Mesangial cell (primary cell): ENCODE measurements around the gene UFSP1. TPM values are rescaled to one million over a fixed set of nuclear protein-coding genes. Genes with fewer than 3 reads are reported as not detected.

Experiments used
- total RNA-seq: library from RNA; depleted of rRNA; stranded (reverse); fragments of >200 nt; gene quantifications from 2 replicates; pipeline ENCODE4 v1.2.3, GENCODE V29; 2015

UFSP1 gene
- 5.4 and 11.4 TPM in 2 replicates for total RNA-seq

DNA sequence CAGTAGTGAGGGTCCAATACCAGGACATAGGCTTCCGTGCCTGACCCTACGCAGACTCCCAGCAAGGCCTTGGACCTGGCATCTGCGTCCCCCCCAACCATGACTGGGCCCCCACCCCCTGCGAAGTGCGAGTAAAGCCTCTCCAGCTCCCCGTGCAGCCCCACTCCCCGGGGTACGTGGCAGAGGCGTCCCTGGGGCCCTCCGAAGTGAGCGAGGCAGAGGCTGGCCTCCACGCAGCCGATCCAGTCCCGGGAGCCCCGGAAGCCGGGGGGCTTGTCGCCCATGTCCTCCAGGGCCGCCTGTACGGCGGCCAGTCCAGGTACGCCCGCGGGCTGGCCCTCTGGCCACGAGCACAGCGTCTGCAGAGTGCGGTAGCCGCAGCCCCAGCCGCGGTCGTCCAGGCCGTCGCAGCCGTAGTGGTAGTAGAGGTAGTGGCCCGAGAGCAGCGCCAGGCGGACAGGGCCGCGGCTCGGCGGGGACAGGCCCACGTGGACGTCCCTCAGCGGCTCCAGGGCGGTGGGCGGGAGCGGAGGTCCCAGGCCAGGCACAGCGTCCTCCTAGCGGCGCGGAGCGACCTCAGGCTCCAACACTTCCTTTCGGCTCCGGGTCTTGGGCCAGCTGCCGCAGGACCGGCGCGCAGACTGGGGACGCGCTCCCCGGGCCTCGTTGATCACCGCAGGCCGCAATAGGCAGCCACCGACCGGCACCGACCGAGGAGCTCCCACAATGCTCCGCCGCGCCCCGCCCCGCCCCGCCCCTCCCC is at the start of gene UFSP1:
Gene UFSP1 (minus strand): TSS at position 728 of the 763 bp plus-strand sequence. CDS start 444 bp downstream, at position 284.

DNA sequence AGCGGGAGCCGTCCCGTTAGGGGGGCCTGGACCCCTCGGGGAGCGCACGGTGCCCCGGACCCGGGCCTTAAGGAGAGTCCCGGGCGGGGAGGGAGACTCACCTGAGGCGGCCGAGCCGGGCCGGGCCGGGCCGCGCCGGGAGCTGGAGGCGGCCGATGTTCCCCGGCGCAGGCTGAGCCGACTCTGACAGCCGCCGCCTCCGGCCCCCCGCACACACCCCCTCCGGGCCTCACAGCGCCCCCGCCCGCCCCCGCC is 6.1 kb upstream of the UFSP1 start, which contains the start of gene ACHE:
Gene ACHE (minus strand): TSS at position 188 of the 255 bp plus-strand sequence. CDS start 1,656 bp downstream, outside the sequence.

DNA sequence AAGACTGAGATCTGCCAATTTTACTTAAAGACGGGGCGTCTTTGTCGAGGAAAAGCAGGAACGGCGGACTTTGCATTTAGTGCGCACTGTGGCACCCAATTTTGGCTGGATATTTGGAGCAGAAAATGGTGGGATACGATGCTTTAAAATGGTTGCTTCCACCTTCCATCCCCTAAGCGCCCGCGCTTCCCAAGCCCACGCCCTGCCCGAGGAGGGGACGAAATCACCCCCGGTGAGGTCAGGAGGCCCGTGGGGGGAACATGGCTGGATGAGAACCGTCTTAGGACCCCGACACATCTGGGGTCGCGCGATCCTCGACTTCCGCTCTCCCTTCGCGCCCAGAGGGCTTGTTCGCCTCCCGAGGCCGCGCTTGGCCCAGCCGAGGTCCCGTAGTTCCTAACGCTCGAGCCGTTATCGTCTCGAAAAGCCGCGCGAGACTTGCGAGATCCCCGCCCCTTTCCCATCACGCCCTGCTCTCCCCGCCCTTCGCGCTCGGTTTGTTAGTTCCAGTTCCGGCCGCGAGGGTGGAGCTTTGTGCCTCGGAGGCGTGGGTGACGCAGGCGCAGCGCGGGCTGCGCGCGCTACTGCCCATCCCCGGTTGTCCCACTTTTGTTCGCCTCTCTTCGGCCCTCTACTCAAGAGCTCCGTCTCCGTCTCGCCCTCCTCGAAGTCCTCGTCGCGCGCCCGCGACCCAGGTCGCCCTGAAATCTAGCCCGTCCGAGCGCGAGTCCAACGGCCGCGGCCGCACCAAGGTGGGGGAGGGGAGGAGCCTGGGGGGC is 14.7 kb downstream of the UFSP1 start, which contains the start of gene SRRT:
Gene SRRT (plus strand): TSS at position 527 of the 779 bp plus-strand sequence. CDS start 488 bp downstream, outside the sequence.

DNA sequence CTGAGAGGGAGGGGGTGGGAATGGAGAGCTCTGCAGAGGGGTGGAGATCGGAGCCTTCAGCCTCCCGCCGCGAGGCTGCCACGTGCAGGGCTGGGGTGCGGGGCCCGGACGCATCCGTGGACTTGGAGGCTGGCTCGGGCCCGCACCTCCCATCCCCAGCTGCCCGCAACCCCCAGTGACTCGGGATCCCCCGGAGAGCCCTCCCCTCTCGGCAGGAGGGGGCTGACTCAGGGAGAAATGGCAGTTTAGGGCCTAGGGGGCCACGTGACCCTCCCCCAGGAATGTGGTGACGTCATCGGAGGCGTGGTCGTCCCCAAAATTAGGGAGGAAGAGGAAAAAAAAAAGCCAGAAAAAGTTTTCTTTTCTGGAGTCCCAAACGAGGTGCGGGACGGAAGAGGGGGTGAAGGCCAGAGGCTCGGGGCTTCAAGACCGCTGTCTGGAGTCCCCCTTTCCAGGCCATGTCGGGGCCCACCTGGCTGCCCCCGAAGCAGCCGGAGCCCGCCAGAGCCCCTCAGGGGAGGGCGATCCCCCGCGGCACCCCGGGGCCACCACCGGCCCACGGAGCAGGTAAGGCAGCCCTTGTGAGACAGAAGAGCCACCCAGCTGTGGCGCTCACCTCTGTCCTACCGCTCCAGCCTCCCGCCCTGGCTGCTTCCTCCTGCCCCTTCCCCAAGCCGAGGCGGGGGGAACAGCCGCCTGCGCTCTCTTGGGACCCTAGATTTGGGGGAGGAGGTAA is 22.3 kb downstream of the UFSP1 start, which contains the start of gene TRIP6:
Gene TRIP6 (plus strand): TSS at position 348 of the 736 bp plus-strand sequence. CDS start 111 bp downstream, at position 459.

DNA sequence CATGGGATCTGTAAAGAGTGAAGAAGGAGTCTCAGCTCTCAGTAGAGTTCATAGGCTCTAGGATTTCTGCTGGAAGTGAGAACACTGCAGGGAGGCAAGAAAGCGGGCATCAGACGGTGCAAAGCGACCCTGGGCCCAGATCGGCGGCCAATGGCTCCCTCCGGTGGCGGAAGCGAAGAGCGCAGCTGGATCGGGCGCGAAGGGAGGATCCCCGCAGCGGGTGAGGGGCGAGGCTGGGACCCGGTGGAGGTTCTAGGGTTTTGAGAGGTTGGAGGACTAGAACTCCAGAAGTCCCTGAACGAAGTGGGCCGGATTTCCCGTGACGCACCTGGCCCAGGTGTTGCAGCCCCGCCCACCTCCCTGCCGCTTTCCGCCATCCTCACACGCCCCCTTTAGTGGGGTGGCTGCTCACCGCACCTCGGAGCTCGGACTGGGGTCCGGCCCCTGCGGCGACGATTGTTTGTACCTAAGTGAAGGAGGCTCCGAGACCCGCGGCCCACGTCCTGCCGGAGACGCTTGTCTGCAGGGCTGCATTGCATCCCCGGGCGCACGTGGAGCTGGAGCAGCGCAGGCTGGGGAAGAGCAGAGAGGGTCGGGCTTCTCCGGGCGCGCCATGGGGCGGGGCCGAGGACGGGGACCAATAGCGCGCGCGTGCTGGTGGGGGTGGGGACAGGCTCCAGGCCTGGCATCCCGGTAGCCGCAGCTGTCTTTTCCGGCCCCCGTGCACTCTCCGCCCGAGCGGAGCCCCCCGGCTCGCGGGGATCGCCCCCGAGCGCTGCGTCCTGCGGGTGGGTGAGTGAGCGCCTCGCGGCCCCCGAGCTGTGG is 37.3 kb downstream of the UFSP1 start, which contains the start of gene SLC12A9:
Gene SLC12A9 (plus strand): TSS at position 666 of the 825 bp plus-strand sequence. CDS start 1,485 bp downstream, outside the sequence.

Other genes starting within 250 kb of the UFSP1 start
- gene TFR2, start 248.2 kb downstream of the UFSP1 start, total RNA-seq: 0.33 and 0.63 TPM in 2 replicates
- not detected in 2 replicates for gene ACTL6B, start 233.3 kb downstream of the UFSP1 start, total RNA-seq
- 378 and 380 TPM in 2 replicates for gene GNB2, start 216.0 kb downstream of the UFSP1 start, total RNA-seq
- gene GIGYF1, start 195.5 kb downstream of the UFSP1 start, total RNA-seq: 9.0 and 15.1 TPM in 2 replicates
- 44.2 and 109 TPM in 2 replicates for gene POP7, start 183.6 kb downstream of the UFSP1 start, total RNA-seq
- not detected in 2 replicates for gene EPO, start 169.2 kb downstream of the UFSP1 start, total RNA-seq
- not detected in 2 replicates for gene ZAN, start 156.1 kb downstream of the UFSP1 start, total RNA-seq
- 52.1 and 61.9 TPM in 2 replicates for gene EPHB4, start 62.2 kb downstream of the UFSP1 start, total RNA-seq
- gene SLC12A9, start 37.0 kb downstream of the UFSP1 start, total RNA-seq: 24.4 and 26.5 TPM in 2 replicates
- 74.3 and 84.3 TPM in 2 replicates for gene TRIP6, start 22.3 kb downstream of the UFSP1 start, total RNA-seq
- gene SRRT, start 14.6 kb downstream of the UFSP1 start, total RNA-seq: 63.5 and 101 TPM in 2 replicates
- gene ACHE, start 6.2 kb upstream of the UFSP1 start, total RNA-seq: under 0.01 and 0.51 TPM in 2 replicates
- gene MUC3A, start 59.8 kb upstream of the UFSP1 start, total RNA-seq: not detected in 2 replicates
- 1.3 and 2.9 TPM in 2 replicates for gene MUC12, start 79.8 kb upstream of the UFSP1 start, total RNA-seq
- not detected in 2 replicates for gene MUC17, start 130.4 kb upstream of the UFSP1 start, total RNA-seq
- 9.0 and 16.1 TPM in 2 replicates for gene TRIM56, start 195.8 kb upstream of the UFSP1 start, total RNA-seq
- 564 and 3,220 TPM in 2 replicates for gene SERPINE1, start 237.4 kb upstream of the UFSP1 start, total RNA-seq